IMR-90 (cell line): ENCODE results near the gene CASKIN1. TPM values are rescaled to one million over a fixed set of nuclear protein-coding genes. Genes with fewer than 3 reads are reported as not detected.

Source experiments
- ATAC-seq: fragments of 200-7000 bp; cut with Tn5 transposase; 2 replicates; pipeline ENCODE4 v1.9.1; 2020; ENCODE audit warnings: low read depth, mild to moderate bottlenecking, moderate library complexity
- BruUV-seq: library from RNA; stranded (reverse); fragments of 400-500 nt; replicated peaks from 2 replicates; lab custom pipeline; 2021; lab: Mats Ljungman, UMichigan
- CTCF ChIA-PET: fragments of 300-600 bp; formaldehyde crosslinking; extraction: SDS; loops from one replicate; lab custom pipeline; 2021; ENCODE audit warnings: antibody characterized with exemption; lab: Yijun Ruan, JAX
- POLR2A ChIA-PET: fragments of 300-600 bp; sonication (Branson Sonifier 250); formaldehyde crosslinking; loops from one replicate; lab custom pipeline; 2022; ENCODE audit warnings: antibody characterized with exemption; ENCODE audit not compliant: unreplicated experiment; lab: Charles Lee
- DNase-seq: peaks from one replicate; pipeline ENCODE4 v3.0.0; 2013
- H2AFZ ChIP-seq: replicated peaks from 2 replicates; pipeline ENCODE3; 2013; ENCODE audit warnings: low read length, mild to moderate bottlenecking; ENCODE audit not compliant: poor library complexity
- H2AK5ac ChIP-seq: 2 replicates; pipeline ENCODE4 v1.6.1; 2013; ENCODE audit warnings: low read depth, low read length, inconsistent platforms
- H2AK9ac ChIP-seq: replicated peaks from 2 replicates; pipeline ENCODE3; 2013; ENCODE audit warnings: mild to moderate bottlenecking, low read depth, low read length, moderate library complexity; ENCODE audit not compliant: poor library complexity
- H2BK120ac ChIP-seq: 2 replicates; pipeline ENCODE4 v1.6.1; 2013; ENCODE audit warnings: low read depth, low read length, inconsistent platforms
- H2BK15ac ChIP-seq: 3 replicates; pipeline ENCODE4 v1.6.1; 2013; ENCODE audit warnings: low read depth, low read length, inconsistent platforms
- H2BK20ac ChIP-seq: 2 replicates; pipeline ENCODE4 v1.6.1; 2013; ENCODE audit warnings: low read depth, mild to moderate bottlenecking, inconsistent platforms, low read length, moderate library complexity
- H2BK5ac ChIP-seq: 2 replicates; pipeline ENCODE4 v1.6.1; 2013; ENCODE audit warnings: mild to moderate bottlenecking, low read depth, low read length, inconsistent platforms; ENCODE audit not compliant: poor library complexity, severe bottlenecking
- H3K14ac ChIP-seq: replicated peaks from 2 replicates; pipeline ENCODE4 v1.6.1; 2013; ENCODE audit warnings: low read depth, low read length, inconsistent platforms
- H3K18ac ChIP-seq: 2 replicates; pipeline ENCODE4 v1.6.1; 2013; ENCODE audit warnings: low read depth, low read length, control low read depth
- H3K23ac ChIP-seq: 2 replicates; pipeline ENCODE4 v1.6.1; 2013; ENCODE audit warnings: low read depth, low read length, inconsistent platforms
- H3K27ac ChIP-seq: 2 replicates; pipeline ENCODE4 v1.5.1; 2013; ENCODE audit warnings: mild to moderate bottlenecking, control low read depth, low read length; ENCODE audit not compliant: insufficient read depth
- H3K27me3 ChIP-seq: 2 replicates; pipeline ENCODE4 v1.6.1; 2013; ENCODE audit warnings: low read length; ENCODE audit not compliant: control insufficient read depth, insufficient read depth
- H3K36me3 ChIP-seq: 2 replicates; pipeline ENCODE4 v1.6.1; 2013; ENCODE audit warnings: low read length, mixed read lengths; ENCODE audit not compliant: control insufficient read depth, insufficient read depth
- H3K4ac ChIP-seq: 2 replicates; pipeline ENCODE4 v1.6.1; 2013; ENCODE audit warnings: low read depth, low read length, inconsistent platforms
- H3K4me1 ChIP-seq: 2 replicates; pipeline ENCODE4 v1.6.1; 2013; ENCODE audit warnings: low read length, mixed read lengths; ENCODE audit not compliant: control insufficient read depth, insufficient read depth
- H3K4me2 ChIP-seq: 2 replicates; pipeline ENCODE4 v1.6.1; 2013; ENCODE audit warnings: low read depth, mild to moderate bottlenecking, control low read depth, low read length, moderate library complexity
- H3K4me3 ChIP-seq: 2 replicates; pipeline ENCODE4 v1.5.1; 2013; ENCODE audit warnings: low read depth, mild to moderate bottlenecking, control low read depth, low read length, moderate library complexity; ENCODE audit not compliant: insufficient read depth
- H3K56ac ChIP-seq: 2 replicates; pipeline ENCODE4 v1.6.1; 2013; ENCODE audit warnings: low read length, inconsistent platforms; ENCODE audit not compliant: insufficient read depth; ENCODE audit errors: extremely low read depth
- H3K79me1 ChIP-seq, 2 experiments: 2 replicates each; pipeline ENCODE4 v1.6.1; 2013; ENCODE audit warnings: low read length in 2 of 2, inconsistent platforms in 1 of 2, low read depth in 1 of 2
- H3K9ac ChIP-seq: 2 replicates; pipeline ENCODE4 v1.6.1; 2013; ENCODE audit warnings: low read depth, low read length, control low read depth
- H3K9me1 ChIP-seq: 2 replicates; pipeline ENCODE4 v1.6.1; 2013; ENCODE audit warnings: low read length, inconsistent platforms; ENCODE audit not compliant: insufficient read depth
- H3K9me3 ChIP-seq: 2 replicates; pipeline ENCODE4 v1.6.1; 2013; ENCODE audit warnings: low read length; ENCODE audit not compliant: control insufficient read depth, insufficient read depth
- H4K20me1 ChIP-seq: 2 replicates; pipeline ENCODE4 v1.6.1; 2013; ENCODE audit warnings: low read length, inconsistent platforms; ENCODE audit not compliant: insufficient read depth
- H4K5ac ChIP-seq: 2 replicates; pipeline ENCODE4 v1.6.1; 2013; ENCODE audit warnings: mild to moderate bottlenecking, low read depth, low read length, control low read depth
- H4K8ac ChIP-seq, 2 experiments: 2 replicates each; pipeline ENCODE4 v1.6.1; 2013; ENCODE audit warnings: low read depth in 2 of 2, low read length in 2 of 2, control low read depth in 1 of 2, inconsistent platforms in 1 of 2
- H4K91ac ChIP-seq: 2 replicates; pipeline ENCODE4 v1.6.1; 2013; ENCODE audit warnings: low read depth, low read length, inconsistent platforms; ENCODE audit not compliant: insufficient read depth
- BHLHE40 ChIP-seq: fragments of 150-350 bp; IDR thresholded peaks from 2 replicates; pipeline ENCODE4 v1.6.1; 2016; ENCODE audit warnings: mild to moderate bottlenecking, low read depth, low read length
- CEBPB ChIP-seq: IDR thresholded peaks from 2 replicates; pipeline ENCODE4 v1.6.1; 2012; ENCODE audit warnings: low read depth, low read length, improper control_type of control experiment
- CHD1 ChIP-seq: IDR thresholded peaks from 2 replicates; pipeline ENCODE4 v1.6.1; 2012; ENCODE audit warnings: low read depth, low read length, improper control_type of control experiment
- FOS ChIP-seq: fragments of 150-350 bp; IDR thresholded peaks from 2 replicates; pipeline ENCODE4 v1.6.1; 2016; ENCODE audit warnings: low read depth, low read length
- MAFK ChIP-seq: IDR thresholded peaks from 2 replicates; pipeline ENCODE4 v1.6.1; 2012; ENCODE audit warnings: low read depth, low read length, improper control_type of control experiment
- MAZ ChIP-seq: IDR thresholded peaks from 2 replicates; pipeline ENCODE4 v1.6.1; 2012; ENCODE audit warnings: low read depth, mild to moderate bottlenecking, low read length, improper control_type of control experiment, moderate library complexity, borderline replicate concordance
- MXI1 ChIP-seq: IDR thresholded peaks from 2 replicates; pipeline ENCODE4 v1.6.1; 2012; ENCODE audit warnings: low read depth, mild to moderate bottlenecking, low read length, moderate library complexity, borderline replicate concordance
- NFE2L2 ChIP-seq: fragments of 150-350 bp; IDR thresholded peaks from 2 replicates; pipeline ENCODE4 v1.6.1; 2016; ENCODE audit warnings: low read depth, mild to moderate bottlenecking, low read length
- POLR2A ChIP-seq: IDR thresholded peaks from 2 replicates; pipeline ENCODE4 v1.6.1; 2012; ENCODE audit warnings: mild to moderate bottlenecking, low read depth, low read length
- RAD21 ChIP-seq: IDR thresholded peaks from 2 replicates; pipeline ENCODE4 v1.6.1; 2012; ENCODE audit warnings: low read length, improper control_type of control experiment
- RCOR1 ChIP-seq: IDR thresholded peaks from 2 replicates; pipeline ENCODE4 v1.6.1; 2012; ENCODE audit warnings: mild to moderate bottlenecking, low read length, improper control_type of control experiment; ENCODE audit not compliant: insufficient replicate concordance
- RFX5 ChIP-seq: IDR thresholded peaks from 2 replicates; pipeline ENCODE4 v1.8.0; 2012; ENCODE audit warnings: low read depth, mild to moderate bottlenecking, low read length, moderate library complexity
- SMC3 ChIP-seq: fragments of 150-350 bp; IDR thresholded peaks from 2 replicates; pipeline ENCODE4 v1.6.1; 2016; ENCODE audit warnings: low read depth, mild to moderate bottlenecking, antibody characterized with exemption, low read length, moderate library complexity
- WGBS, 2 experiments: methylation state at CpG; one replicate each; pipeline versions ENCODE4 v1.1.5 to v1.1.7; 2013; ENCODE audit warnings: missing lambda C conversion rate in 2 of 2; ENCODE audit not compliant: insufficient read length in 1 of 2; ENCODE audit errors: extremely low coverage in 2 of 2; 5-methylcytosine and 5-hydroxymethylcytosine counted together
- dilution Hi-C: fragments of 300-500 bp; cut with HindIII; formaldehyde crosslinking; loops from one replicate; pipeline ENCODE4 v1.14.3; 2018; ENCODE audit warnings: low sequenced_read_pairs; ENCODE audit not compliant: unreplicated experiment
- in situ Hi-C: fragments of 300-500 bp; cut with MboI; formaldehyde crosslinking; loops from 3 replicates; pipeline ENCODE4 v1.14.3; 2019; ENCODE audit warnings: low sequenced_read_pairs, inconsistent platforms, mixed read lengths
- intact Hi-C: fragments of 100-400 bp; cut with micrococcal nuclease; formaldehyde crosslinking; loops from 2 replicates; pipeline ENCODE4 v1.10.0; 2022
- polyA plus RNA-seq, 3 experiments: library from polyadenylated mRNA; depleted of rRNA; stranded (reverse); fragments of >200 nt; gene quantifications; 2 replicates each; pipeline ENCODE4 v1.2.3, GENCODE V29; 2012; ENCODE audit warnings: low replicate concordance in 1 of 3
- total RNA-seq: library from RNA; depleted of rRNA; stranded (reverse); fragments of >200 nt; gene quantifications from 2 replicates; pipeline ENCODE4 v1.2.3, GENCODE V29; 2012
- TF ChIP-seq, protein P1 (sequence below): conservative IDR thresholded peaks from 2 replicates; pipeline ENCODE4 v1.5.1; 2012; ENCODE audit warnings: mild to moderate bottlenecking, low read depth, low read length, improper control_type of control experiment
- TF ChIP-seq, protein P2 (sequence below): fragments of 150-350 bp; IDR thresholded peaks from 2 replicates; pipeline ENCODE4 v1.6.1; 2016; ENCODE audit warnings: low read depth, mild to moderate bottlenecking, low read length, moderate library complexity, borderline replicate concordance
- TF ChIP-seq, protein P3 (sequence below): fragments of 150-350 bp; IDR thresholded peaks from 2 replicates; pipeline ENCODE4 v1.6.1; 2017; ENCODE audit warnings: mild to moderate bottlenecking, antibody characterized with exemption, low read length, low read depth

CASKIN1 gene
- total and polyA plus RNA-seq, 2 of the 4 experiments (the other 2 are of a cell fraction), result 0.05 TPM; not detected in 1

DNA sequence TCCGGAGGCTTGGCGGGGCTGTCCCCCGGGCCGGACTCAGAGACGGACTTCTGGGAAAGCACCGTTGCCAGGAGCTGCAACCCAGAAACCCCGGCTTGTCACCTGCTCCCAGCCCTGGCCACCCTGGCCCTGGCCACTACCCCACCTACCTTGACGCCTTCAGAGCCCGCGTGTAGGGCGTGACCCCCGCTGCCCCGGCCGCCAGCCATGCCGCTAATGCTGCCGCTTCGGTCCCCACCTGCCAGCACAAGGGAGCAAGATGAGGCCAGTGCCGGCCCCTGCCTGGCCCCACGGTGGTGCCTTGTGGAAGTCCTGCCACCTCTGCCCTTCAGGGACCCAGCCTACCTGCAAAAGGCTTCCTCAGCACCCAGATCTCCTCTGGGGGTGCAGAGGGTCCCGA, 11.4 kb downstream of the CASKIN1 start:
- no peak overlapping the region for H3K9ac ChIP-seq
- TF ChIP-seq NFE2L2 (no peak), POLR2A (no peak), CEBPB (no peak), MAFK (no peak), RAD21 (no peak), BHLHE40 (no peak), CHD1 (no peak), FOS (no peak), RCOR1 (no peak), RFX5 (no peak), MAZ (no peak), SMC3 (no peak), MXI1 (no peak)
- TF ChIP-seq, protein P1, sequence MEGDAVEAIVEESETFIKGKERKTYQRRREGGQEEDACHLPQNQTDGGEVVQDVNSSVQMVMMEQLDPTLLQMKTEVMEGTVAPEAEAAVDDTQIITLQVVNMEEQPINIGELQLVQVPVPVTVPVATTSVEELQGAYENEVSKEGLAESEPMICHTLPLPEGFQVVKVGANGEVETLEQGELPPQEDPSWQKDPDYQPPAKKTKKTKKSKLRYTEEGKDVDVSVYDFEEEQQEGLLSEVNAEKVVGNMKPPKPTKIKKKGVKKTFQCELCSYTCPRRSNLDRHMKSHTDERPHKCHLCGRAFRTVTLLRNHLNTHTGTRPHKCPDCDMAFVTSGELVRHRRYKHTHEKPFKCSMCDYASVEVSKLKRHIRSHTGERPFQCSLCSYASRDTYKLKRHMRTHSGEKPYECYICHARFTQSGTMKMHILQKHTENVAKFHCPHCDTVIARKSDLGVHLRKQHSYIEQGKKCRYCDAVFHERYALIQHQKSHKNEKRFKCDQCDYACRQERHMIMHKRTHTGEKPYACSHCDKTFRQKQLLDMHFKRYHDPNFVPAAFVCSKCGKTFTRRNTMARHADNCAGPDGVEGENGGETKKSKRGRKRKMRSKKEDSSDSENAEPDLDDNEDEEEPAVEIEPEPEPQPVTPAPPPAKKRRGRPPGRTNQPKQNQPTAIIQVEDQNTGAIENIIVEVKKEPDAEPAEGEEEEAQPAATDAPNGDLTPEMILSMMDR, result no peak
- TF ChIP-seq, protein P2, sequence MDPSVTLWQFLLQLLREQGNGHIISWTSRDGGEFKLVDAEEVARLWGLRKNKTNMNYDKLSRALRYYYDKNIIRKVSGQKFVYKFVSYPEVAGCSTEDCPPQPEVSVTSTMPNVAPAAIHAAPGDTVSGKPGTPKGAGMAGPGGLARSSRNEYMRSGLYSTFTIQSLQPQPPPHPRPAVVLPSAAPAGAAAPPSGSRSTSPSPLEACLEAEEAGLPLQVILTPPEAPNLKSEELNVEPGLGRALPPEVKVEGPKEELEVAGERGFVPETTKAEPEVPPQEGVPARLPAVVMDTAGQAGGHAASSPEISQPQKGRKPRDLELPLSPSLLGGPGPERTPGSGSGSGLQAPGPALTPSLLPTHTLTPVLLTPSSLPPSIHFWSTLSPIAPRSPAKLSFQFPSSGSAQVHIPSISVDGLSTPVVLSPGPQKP, result no peak
- TF ChIP-seq, protein P3, sequence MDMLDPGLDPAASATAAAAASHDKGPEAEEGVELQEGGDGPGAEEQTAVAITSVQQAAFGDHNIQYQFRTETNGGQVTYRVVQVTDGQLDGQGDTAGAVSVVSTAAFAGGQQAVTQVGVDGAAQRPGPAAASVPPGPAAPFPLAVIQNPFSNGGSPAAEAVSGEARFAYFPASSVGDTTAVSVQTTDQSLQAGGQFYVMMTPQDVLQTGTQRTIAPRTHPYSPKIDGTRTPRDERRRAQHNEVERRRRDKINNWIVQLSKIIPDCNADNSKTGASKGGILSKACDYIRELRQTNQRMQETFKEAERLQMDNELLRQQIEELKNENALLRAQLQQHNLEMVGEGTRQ, result no peak
- intact Hi-C loops, result no loop called here
- no peak overlapping the region for H4K8ac ChIP-seq
- H3K27me3 ChIP-seq, result no peaks in the 10 kb centered on the region; the same call in 1 of the 2 replicates
- POLR2A ChIA-PET, result no interaction called here
- ATAC-seq (no peak), DNase-seq (no peak)
- no peak overlapping the region for H3K27ac ChIP-seq
- no peak overlapping the region for H3K18ac ChIP-seq
- WGBS, 2 experiments, result 90% methylated on average over 16 of the region's 20 CpGs; no CpG with 5 or more reads in 1 of the 2 experiments
- no peak overlapping the region for H2AK9ac ChIP-seq
- H4K91ac ChIP-seq, result no peak overlapping the region
- H3K9me1 ChIP-seq, result peaks cover 3% of the 10 kb centered on the region; the same call in 1 of the 2 replicates
- H3K36me3 ChIP-seq, result no peaks in the 10 kb centered on the region
- no peak overlapping the region for H2BK15ac ChIP-seq
- H2BK5ac ChIP-seq, result no peak overlapping the region
- no peak overlapping the region for H3K56ac ChIP-seq
- no peak overlapping the region for H3K4me2 ChIP-seq
- CTCF ChIA-PET, result no interaction called here
- dilution Hi-C loops, result no loop called here
- no peak overlapping the region for H4K5ac ChIP-seq
- H3K4ac ChIP-seq, result no peak overlapping the region
- no peak overlapping the region for H3K4me3 ChIP-seq
- in situ Hi-C loops, result no loop called here
- no peaks in the 10 kb centered on the region for H3K9me3 ChIP-seq
- no peak overlapping the region for H2AFZ ChIP-seq
- H3K23ac ChIP-seq, result no peak overlapping the region
- peaks cover 7% of the 10 kb centered on the region; the same call in 1 of the 2 replicates for H4K20me1 ChIP-seq
- no peaks in the 10 kb centered on the region for H3K4me1 ChIP-seq
- BruUV-seq, result no TSS peak
- H3K14ac ChIP-seq, result no peak overlapping the region
- H2BK120ac ChIP-seq, result no peak overlapping the region
- no peaks in the 10 kb centered on the region for H3K79me1 ChIP-seq
- H2BK20ac ChIP-seq, result no peak overlapping the region
- no peak overlapping the region for H2AK5ac ChIP-seq
